Sigmoid colon (tissue), 7 donors: ENCODE results near the gene PIWIL4. TPM values are rescaled to one million over a fixed set of nuclear protein-coding genes. Genes with fewer than 3 reads are reported as not detected.
A peak's percentile ranks its signal among the peaks of the same experiment; 100 is the strongest.

Experiments used
- DNase-seq: peaks from one replicate; pipeline ENCODE4 v3.0.0-alpha.2; 2019
- H3K27ac ChIP-seq, 4 donors: fragments of 200-600 bp; sonication (generic); one replicate each; pipeline ENCODE4 v1.5.1; 2016 to 2019; ENCODE audit warnings: mild to moderate bottlenecking in 1 of 4
- H3K27me3 ChIP-seq, 3 donors: fragments of 200-600 bp; sonication (generic); one replicate each; pipeline ENCODE4 v1.5.1; 2019; ENCODE audit warnings: mild to moderate bottlenecking in 1 of 3
- H3K36me3 ChIP-seq, 4 donors: fragments of 200-600 bp; sonication (generic); one replicate each; pipeline ENCODE4 v1.5.1; 2016 to 2019
- H3K4me1 ChIP-seq, 4 donors: fragments of 200-600 bp; sonication (generic); one replicate each; pipeline ENCODE4 v1.5.1; 2017 to 2019
- H3K4me3 ChIP-seq, 4 donors: fragments of 200-600 bp; sonication (generic); one replicate each; pipeline ENCODE4 v1.5.1; 2017 to 2019; ENCODE audit warnings: mild to moderate bottlenecking in 2 of 4, moderate library complexity in 1 of 4
- H3K9me3 ChIP-seq, 4 donors: fragments of 200-600 bp in 3 of 4; sonication (generic) in 3 of 4; one replicate each; pipeline versions ENCODE4 v1.5.1 to v1.6.1; 2013 to 2019
- EP300 ChIP-seq, 4 donors: sonication (generic); formaldehyde crosslinking; IDR thresholded peaks; one replicate each; pipeline ENCODE4 v1.6.1; 2017; ENCODE audit warnings: antibody characterized with exemption in 4 of 4
- POLR2A ChIP-seq, 2 donors: fragments of 450-650 bp; IDR thresholded peaks; one replicate each; pipeline ENCODE4 v1.6.1; 2016; ENCODE audit warnings: antibody characterized with exemption in 2 of 2, mild to moderate bottlenecking in 2 of 2, moderate library complexity in 2 of 2
- POLR2AphosphoS5 ChIP-seq, 4 donors: sonication (generic); formaldehyde crosslinking; IDR thresholded peaks; one replicate each; pipeline ENCODE4 v1.6.1; 2017; ENCODE audit warnings: antibody characterized with exemption in 4 of 4
- WGBS, 2 donors: extraction: QIAGEN DNeasy Blood & Tissue Kit; methylation state at CpG; one replicate each; pipeline ENCODE4 v1.1.7; 2013; 5-methylcytosine and 5-hydroxymethylcytosine counted together
- intact Hi-C: fragments of 100-400 bp; cut with DNase I; formaldehyde crosslinking; loops from one replicate; pipeline ENCODE4 v1.15.1; 2023
- polyA plus RNA-seq, 3 donors: library from polyadenylated mRNA; stranded (reverse); fragments of 200-250 nt; gene quantifications; one replicate each; pipeline ENCODE4 v1.2.3, GENCODE V29; 2013
- total RNA-seq, 4 donors: library from RNA; depleted of rRNA; stranded (reverse); fragments of >200 nt; gene quantifications; one replicate each; pipeline ENCODE4 v1.1.0, GENCODE V29; 2016
- TF ChIP-seq, protein P1 (sequence below), 4 experiments: fragments of 450-650 bp in 3 of 4; fragments of 200-600 bp in 1 of 4; IDR thresholded peaks; one replicate each; pipeline ENCODE4 v1.5.1; 2016 to 2019; ENCODE audit warnings: antibody characterized with exemption in 4 of 4, mild to moderate bottlenecking in 3 of 4, moderate library complexity in 2 of 4
- donor health status: healthy with polysubstance abuse.
- donor health status: Bipolar disorder and iron deficiency.
- donor health status: healthy.

Gene PIWIL4
- total and polyA plus RNA-seq, 7 donors: 3.5 to 8.1 (median 4.3) TPM

GRCh38 chr11:94597896-94598295 lies 30.7 kb downstream of the PIWIL4 start:
- 44 to 54% methylated on average over 2 of the region's 2 CpGs for WGBS, 2 donors
- TF ChIP-seq, protein P1, sequence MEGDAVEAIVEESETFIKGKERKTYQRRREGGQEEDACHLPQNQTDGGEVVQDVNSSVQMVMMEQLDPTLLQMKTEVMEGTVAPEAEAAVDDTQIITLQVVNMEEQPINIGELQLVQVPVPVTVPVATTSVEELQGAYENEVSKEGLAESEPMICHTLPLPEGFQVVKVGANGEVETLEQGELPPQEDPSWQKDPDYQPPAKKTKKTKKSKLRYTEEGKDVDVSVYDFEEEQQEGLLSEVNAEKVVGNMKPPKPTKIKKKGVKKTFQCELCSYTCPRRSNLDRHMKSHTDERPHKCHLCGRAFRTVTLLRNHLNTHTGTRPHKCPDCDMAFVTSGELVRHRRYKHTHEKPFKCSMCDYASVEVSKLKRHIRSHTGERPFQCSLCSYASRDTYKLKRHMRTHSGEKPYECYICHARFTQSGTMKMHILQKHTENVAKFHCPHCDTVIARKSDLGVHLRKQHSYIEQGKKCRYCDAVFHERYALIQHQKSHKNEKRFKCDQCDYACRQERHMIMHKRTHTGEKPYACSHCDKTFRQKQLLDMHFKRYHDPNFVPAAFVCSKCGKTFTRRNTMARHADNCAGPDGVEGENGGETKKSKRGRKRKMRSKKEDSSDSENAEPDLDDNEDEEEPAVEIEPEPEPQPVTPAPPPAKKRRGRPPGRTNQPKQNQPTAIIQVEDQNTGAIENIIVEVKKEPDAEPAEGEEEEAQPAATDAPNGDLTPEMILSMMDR (IDR thresholded peaks at IDR 0.05): no peak
- TF ChIP-seq POLR2AphosphoS5 (IDR thresholded peaks at IDR 0.05) (no peak), POLR2A (IDR thresholded peaks at IDR 0.05) (no peak), EP300 (IDR thresholded peaks at IDR 0.05) (no peak)
- DNase-seq: no peak

DNA sequence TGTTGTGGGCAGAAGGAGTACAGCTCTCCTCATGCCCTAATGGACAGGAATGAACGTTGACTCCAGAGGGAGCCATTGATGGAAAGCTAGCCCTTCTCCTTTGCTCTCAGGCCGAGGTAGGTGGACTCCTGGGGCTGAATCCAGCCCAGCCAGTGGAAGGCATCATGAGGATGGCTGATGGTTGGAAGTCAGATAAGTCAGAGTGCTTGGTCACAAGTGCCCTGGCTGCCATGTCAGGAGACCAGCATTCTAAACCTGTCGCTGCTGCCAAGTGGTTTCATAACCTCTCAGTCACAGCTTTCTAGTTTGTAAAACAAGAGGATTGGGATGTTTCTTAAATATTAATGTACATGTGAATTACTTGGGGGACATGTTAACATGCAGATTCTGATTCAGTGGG lies 32.3 kb downstream of the PIWIL4 start:
- H3K27ac ChIP-seq: no peak overlapping the region
- no peak overlapping the region for H3K4me3 ChIP-seq
- peaks cover 0 to 5% (median 0%) of the 10 kb centered on the region in 4 donors for H3K36me3 ChIP-seq
- no peaks in the 10 kb centered on the region for H3K4me1 ChIP-seq
- WGBS, 2 donors: 90 to 93% methylated on average over 3 of the region's 3 CpGs
- intact Hi-C loops: no loop called here
- no peaks in the 10 kb centered on the region for H3K27me3 ChIP-seq
- DNase-seq: no peak
- H3K9me3 ChIP-seq: no peaks in the 10 kb centered on the region
- TF ChIP-seq POLR2AphosphoS5 (IDR thresholded peaks at IDR 0.05): no peak
- TF ChIP-seq, protein P1 (IDR thresholded peaks at IDR 0.05): no peak
- no peak for TF ChIP-seq EP300 (IDR thresholded peaks at IDR 0.05)
- no peak for TF ChIP-seq POLR2A (IDR thresholded peaks at IDR 0.05)

More at GRCh38 chr11:94597896-94598295, 30.7 kb downstream of the PIWIL4 start:
- intact Hi-C loops: no loop called here
- Histone ChIP-seq H3K4me3 (no peak overlapping the region), H3K36me3 (peaks cover 0 to 11% (median 0%) of the 10 kb centered on the region in 4 donors), H3K9me3 (no peaks in the 10 kb centered on the region), H3K4me1 (no peaks in the 10 kb centered on the region), H3K27me3 (no peaks in the 10 kb centered on the region), H3K27ac (no peak overlapping the region)

DNA sequence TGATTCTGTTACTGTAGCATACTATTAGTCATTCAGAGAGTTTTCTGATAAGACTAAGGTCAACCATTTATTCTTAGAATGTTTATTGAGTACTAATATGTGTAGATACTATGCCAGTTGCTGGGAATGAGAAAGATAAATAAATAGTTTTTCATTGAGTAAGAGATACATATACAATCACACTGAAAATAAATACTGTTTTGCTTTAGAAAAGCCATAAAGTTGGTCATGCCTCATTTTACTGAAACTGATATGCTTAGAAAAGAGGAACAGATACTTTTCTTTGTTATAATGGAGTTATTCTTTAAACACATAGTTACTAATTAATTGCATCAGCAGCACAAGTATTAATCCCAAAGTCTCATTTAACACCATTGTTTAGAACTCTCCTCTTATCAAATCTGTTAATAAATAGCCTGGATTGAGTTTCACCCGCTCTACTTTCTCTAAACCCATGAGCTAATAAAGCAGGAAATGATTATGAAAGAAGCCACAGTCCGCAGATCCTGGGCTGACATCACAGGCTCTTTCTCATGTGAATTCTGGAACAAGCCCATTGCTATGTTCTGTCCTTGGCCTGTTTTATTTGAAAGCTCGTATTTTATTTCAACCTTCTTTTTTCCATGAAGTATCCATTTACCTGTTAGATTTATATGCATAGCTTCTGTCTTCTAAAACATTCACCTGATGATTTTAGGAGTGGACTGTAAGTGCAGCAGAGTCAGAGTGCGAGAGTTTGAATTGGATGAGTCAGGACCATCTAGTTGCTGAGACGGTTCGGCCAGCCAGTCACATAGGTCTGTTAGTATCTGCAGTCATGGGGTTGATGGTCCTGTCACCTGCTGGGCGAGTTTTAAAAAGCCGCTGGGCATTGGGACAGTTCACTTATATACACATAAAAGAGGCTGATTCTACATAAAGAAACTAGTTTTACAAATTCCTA lies 35.5 kb downstream of the PIWIL4 start:
- 79 to 80% methylated on average over 8 of the region's 8 CpGs for WGBS, 2 donors
- TF ChIP-seq, protein P1 (IDR thresholded peaks at IDR 0.05): peak in 1 of 4 experiments; percentile 26
- TF ChIP-seq POLR2AphosphoS5 (IDR thresholded peaks at IDR 0.05): no peak
- TF ChIP-seq POLR2A (IDR thresholded peaks at IDR 0.05): no peak
- no peak for TF ChIP-seq EP300 (IDR thresholded peaks at IDR 0.05)
- Histone ChIP-seq H3K9me3 (no peaks in the 10 kb centered on the region), H3K4me1 (no peaks in the 10 kb centered on the region), H3K36me3 (peaks cover 0 to 4% (median 0%) of the 10 kb centered on the region in 4 donors), H3K27ac (no peak overlapping the region), H3K27me3 (no peaks in the 10 kb centered on the region), H3K4me3 (no peak overlapping the region)
- intact Hi-C loops: loop anchor here (2.0 kb wide), 1 partner anchor 82 kb away; no protein-coding TSS in a partner anchor
- DNase-seq: peak; percentile 78

DNA sequence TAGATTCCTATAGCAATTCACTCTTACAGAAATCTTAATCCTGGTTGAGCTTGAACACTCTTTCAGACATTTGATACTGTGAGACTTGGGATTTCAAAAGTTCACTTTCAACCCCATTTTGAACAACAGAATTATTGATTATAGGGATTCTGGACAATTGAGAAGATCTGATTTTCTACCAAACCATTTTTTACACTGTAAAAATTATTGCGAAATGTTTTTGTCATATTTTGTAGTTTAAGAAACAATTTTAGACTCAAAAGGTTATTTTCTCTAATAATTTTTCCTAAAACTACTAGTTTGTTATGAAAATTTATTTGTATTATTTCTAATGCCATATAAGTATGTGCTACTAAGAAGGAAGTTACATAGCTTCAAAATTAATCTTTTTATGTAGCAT lies 36.4 kb downstream of the PIWIL4 start:
- no peak for DNase-seq
- H3K4me1 ChIP-seq: no peaks in the 10 kb centered on the region
- H3K27ac ChIP-seq: no peak overlapping the region
- no peak overlapping the region for H3K4me3 ChIP-seq
- H3K9me3 ChIP-seq: no peaks in the 10 kb centered on the region
- H3K36me3 ChIP-seq: peaks cover 0 to 12% (median under 1%) of the 10 kb centered on the region in 4 donors
- 97 to 99% methylated on average over 1 of the region's 1 CpG for WGBS, 2 donors
- intact Hi-C loops: loop anchor here (2.0 kb wide), 1 partner anchor 83 kb away; no protein-coding TSS in a partner anchor
- no peak for TF ChIP-seq POLR2A (IDR thresholded peaks at IDR 0.05)
- no peak for TF ChIP-seq EP300 (IDR thresholded peaks at IDR 0.05)
- no peak for TF ChIP-seq POLR2AphosphoS5 (IDR thresholded peaks at IDR 0.05)
- TF ChIP-seq, protein P1 (IDR thresholded peaks at IDR 0.05): no peak
- no peaks in the 10 kb centered on the region for H3K27me3 ChIP-seq
